NCI-H510A (cell line): Measurements from ENCODE around the gene SMIM3.
"Not testable (repeated sequence)": the region's sequence is repeated elsewhere in the genome, so short reads cannot be mapped to it uniquely, and the experiment has no call there.

Source experiments
- DNase-seq: peaks from one replicate; lab custom pipeline; 2025; lab: John Stamatoyannopoulos, UW

Gene SMIM3

DNA sequence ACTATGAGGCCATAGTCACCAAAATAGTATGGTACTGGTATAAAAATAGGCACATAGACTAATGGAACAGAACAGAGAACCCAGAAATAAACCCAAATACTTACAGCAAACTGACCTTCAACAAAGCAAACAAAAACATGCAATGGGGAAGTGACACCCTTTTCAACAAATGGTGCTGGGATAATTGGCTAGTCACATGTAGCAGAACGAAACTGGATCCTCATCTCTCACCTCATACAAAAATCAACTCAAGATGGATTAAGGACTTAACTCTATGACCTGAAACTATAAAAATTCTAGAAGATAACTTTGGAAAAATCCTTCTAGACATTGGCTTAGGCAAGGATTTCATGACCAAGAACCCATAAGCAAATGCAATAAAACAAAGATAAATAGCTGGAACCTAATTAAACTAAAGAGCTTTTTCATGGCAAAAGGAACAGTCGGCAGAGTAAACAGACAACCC lies 14.9 kb downstream of the SMIM3 start:
- DNase-seq: not testable (repeated sequence)

DNA sequence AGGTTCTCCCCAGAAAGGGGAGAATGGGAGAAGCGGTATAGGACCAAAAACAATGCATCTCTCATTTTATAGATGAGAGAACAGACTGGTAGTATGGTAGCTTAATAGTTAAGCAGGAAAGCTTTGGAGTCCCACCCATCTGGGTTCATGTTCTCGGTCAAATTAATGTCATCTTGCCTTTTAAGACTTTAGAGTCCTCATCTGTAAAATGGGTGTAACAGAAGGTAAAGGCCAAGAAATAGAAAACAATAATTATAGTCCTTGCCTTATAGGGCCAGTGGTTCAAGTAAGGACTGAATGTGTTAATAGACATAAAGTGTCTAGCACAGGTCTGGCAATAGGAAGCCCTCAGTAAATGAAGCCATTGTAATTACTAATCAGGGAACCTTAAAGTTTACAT lies 16.4 kb downstream of the SMIM3 start:
- DNase-seq: no peak

DNA sequence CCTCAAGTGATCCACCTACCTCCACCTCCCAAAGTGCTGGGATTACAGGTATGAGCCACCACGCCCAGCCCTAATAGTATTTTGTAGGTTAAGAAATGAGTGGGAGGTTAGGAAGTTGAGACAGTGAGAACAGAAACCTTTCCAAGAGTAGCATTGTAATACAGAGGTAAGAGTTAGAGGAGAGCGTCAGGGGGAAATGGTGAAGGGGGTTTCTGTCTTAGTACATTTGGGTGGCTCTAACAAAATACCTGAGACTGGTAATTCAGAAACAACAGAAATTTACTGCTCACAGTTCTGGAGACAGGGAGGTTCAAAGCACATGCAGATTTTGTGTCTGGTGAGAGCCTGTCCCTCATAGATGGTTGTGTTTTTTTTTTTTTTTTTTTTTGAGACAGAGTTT lies 18.8 kb downstream of the SMIM3 start:
- no peak for DNase-seq

DNA sequence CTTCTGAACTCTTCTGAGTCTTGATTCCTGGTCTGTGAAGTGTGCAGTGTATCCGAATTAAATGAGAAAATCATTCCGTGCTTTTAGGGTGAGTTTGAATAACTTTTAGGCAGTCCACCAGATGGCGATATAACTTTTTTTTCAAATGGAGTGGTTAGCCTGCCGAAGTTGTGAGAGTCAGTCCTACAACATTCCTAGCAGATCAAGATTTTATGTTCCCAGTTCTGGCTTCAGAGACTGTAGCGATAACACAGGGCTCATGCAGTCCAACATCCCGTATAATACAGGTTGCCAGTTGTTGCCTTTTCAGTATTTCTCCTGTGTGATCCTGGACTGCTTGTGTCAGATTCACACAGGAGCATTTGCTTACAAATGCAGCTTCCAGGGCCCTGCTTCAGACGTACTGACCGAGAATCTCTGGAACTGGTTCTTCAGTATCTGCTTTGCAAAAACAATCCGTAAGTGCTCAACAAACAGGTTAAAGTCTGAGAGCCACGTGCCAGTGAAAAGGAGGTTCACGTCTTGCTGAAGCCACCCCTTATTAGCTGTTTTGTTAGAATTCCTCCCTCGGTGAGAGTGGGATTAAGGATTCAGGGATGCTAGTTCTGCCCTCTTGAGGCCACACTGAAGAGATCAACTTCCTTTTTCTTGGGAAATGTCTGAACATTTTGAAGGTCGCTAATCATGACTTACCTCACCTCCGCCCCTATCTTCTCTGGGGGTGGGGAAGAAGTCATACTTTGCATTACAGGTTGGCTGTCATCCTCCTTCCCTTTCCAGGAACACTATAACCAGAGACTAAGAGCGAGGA lies 22.8 kb downstream of the SMIM3 start:
- no peak for DNase-seq

DNA sequence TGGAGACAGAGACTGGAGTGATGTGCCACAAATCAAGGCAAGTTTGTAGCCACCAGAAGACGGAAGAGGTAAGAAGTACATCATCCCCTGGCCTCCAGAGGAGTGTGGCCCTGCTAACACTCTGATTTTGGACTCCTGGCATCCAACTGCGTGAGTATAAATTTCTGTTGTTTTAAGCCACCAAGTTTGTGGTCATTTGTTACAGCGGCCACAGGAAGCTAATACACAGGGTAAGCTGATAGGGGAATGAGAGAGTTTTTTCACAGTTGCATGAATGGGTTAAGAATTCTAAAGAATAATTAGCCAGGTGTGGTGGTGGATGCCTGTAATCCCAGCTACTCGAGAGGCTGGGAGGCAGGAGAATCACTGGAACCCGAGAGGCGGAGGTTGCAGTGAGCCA lies 25.8 kb downstream of the SMIM3 start:
- DNase-seq: no peak

DNA sequence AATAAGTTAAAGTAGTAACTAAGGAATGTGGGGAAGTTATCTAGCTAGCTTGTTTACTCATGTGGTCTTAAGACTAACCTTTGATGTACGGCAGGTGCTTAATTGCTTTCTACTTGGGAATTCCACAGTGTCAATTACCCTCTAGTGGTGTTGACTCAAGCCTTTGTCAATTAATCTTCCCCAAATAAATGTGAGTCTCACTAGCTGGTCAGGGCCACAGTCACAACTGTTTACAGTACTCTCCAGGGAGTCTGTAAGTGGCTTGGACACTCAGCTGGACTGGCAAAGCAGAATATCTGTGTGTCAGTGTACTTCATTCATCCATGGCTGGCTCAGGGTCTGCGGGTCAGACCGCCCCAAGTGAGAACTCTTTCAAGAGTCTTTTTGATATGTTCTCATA lies 30.8 kb downstream of the SMIM3 start:
- no peak for DNase-seq

DNA sequence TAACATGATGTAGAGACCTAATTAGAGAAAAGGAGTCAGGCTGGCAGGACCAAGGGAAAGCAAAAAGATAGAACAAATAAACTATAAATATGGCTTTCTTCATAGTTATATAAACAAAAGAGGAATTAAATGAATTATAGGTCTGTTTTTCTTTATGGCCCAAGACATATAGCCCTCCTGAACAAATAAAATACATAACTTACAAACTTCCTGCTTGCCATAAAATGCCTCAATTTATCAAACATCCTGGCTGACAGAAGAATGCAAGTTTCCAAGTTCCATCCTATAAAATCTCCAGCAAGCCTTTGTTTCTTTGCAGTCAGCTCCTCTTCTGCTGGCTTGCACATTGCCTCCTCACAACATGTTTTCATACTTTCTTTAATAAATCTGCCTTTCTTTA lies 36.5 kb downstream of the SMIM3 start:
- DNase-seq: no peak

DNA sequence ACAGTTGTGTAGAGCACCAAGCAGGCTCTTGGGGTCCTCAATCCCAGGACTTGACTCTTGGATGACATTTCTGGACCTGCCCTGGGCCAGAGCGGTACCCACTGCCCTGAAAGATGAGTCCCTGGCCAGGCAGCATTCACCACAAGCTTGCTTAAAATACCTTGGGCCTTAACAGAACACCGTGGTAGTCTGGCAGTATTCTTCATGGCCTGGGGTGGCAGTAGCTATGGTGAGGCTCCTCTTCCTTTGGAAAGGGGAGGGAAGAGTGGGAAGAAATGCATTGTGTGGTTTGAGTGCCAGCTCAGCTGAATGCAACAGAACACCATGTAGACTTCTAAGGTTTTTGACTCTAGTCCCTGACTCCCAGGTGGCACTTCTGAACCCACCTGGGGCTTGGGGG lies 38.4 kb downstream of the SMIM3 start:
- DNase-seq: no peak

DNA sequence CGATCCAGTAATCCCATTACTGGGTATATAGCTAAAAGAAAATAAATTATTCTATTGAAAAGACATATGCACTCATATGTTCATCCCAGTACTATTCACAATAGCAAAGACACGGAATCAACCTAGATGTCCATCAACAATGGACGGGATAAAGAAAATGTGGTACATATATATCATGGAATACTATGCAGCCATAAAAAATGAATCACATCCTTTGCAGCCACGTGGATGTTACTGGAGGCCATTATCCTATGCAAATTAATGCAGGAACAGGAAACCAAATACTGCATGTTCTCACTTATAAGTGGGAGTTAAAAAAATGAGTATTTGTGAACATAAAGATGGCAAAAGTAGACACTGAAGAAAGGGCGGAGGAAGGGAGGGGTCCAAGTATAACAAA lies 51.2 kb downstream of the SMIM3 start:
- no peak for DNase-seq

DNA sequence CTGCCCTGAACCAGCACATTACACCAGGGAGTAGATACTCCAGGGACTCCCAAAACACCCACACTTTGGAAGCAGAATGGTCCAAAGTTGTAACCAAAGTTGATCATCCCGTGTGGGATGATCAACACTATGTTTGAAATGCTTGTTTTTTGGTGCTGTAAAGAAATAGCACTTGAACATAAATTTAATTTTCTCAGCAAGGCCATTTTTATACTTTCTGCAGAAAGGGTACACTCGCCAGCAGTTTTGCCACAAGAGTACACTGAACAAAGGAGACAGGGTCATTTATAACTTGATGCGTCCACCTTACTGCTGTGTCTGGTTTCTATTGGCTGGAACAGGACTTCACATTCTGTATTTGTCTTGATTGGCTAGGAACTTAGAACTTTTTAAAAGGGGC lies 53.3 kb downstream of the SMIM3 start:
- not testable (repeated sequence) for DNase-seq

DNA sequence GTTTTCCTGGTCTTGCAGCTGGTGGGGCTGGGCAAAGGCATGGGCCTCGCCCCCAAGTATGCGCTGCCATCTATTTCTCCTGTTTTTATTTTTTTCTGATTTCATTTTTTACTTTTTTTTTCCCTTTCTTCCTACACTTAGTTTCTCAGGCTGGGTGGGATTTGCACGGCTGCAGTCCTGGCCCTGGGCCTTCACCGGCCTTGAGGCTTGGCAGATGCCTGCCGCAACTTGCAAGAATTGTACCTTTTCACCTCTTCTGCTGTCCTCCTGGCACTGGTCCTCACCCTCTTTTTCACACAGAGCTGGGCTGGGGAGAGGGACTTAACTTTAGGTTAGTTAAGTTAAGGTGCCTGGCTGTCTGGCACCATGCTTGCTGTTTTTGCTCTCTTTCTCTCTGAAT lies 57.5 kb downstream of the SMIM3 start:
- DNase-seq: no peak

DNA sequence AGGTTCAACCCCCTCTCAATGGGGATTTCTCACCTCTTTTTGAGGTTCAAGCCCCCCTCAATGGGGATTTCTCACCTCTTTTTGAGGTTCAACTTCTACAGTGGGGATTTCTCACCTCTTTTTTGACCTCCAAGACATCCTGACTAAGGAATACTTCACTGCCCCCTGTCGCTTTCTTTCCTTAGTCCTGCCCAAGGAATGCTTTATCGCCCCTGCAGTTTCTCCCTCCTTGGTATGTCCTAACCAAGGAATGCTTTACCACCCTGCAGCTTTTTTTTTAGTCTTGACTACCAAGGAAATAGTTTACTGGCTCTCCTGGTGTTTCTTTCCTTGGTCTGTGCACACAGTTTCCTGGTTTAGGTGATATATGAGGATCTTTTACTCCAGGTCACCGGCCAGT lies 58.1 kb downstream of the SMIM3 start:
- DNase-seq: no peak

DNA sequence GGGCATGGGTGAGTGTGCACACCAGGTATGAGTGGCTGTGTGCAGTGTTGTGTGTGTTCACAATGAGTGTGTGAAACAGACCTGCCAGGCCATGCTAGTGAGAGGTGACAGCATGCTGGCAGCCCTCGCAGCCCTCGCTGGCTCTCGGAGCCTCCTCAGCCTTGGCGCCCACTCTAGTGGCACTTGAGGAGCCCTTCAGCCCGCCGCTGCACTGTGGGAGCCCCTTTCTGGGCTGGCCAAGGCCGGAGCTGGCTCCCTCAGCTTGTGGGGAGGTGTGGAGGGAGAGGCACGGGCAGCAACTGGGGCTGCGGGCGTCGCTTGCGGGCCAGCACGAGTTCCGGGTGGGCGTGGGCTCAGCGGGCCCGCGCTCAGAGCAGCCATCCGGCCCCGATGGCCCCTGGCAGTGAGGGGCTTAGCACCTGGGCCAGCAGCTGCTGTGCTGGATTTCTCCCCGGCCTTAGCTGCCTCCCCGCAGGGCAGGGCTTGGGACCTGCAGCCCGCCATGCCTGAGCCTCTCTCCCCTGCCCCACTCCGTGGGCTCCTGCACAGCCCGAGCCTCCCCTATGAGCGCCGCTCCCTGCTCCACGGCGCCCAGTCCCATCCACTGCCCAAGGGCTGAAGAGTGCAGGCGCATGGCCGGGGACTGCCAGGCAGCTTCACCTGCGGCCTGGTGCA lies 66.8 kb downstream of the SMIM3 start:
- not testable (repeated sequence) for DNase-seq

DNA sequence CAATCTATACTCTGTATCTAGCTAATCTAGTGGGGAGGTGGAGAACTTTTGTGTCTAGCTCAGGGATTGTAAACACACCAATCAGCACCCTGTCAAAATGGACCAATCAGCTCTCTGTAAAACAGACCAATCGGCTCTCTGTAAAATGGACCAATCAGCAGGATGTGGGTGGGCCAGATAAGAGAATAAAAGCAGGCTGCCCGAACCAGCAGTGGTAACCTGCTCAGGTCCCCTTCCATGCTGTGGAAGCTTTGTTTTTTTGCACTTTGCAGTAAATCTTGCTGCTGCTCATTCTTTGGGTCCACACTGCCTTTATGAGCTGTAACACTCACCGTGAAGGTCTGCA lies 67.7 kb downstream of the SMIM3 start, which contains the start of gene IRGM:
Gene IRGM (plus strand): TSS at position 214 of the 346 bp plus-strand sequence. CDS start 1,603 bp downstream, outside the sequence.
- not testable (repeated sequence) for DNase-seq
